Prostate gland (tissue), 2 donors: ENCODE results near the gene CCDC73. TPM values are rescaled to one million over a fixed set of nuclear protein-coding genes. Genes with fewer than 3 reads are reported as not detected.

Source experiments
- DNase-seq: peaks from one replicate; pipeline ENCODE4 v3.0.0-alpha.2; 2019; ENCODE audit warnings: low spot score
- H3K27ac ChIP-seq, 2 donors: fragments of 200-600 bp; sonication (generic); 2 replicates each; pipeline ENCODE4 v1.5.1; 2017 to 2019
- H3K27me3 ChIP-seq: fragments of 200-600 bp; sonication (generic); replicated peaks from 2 replicates; pipeline ENCODE4 v1.5.1; 2019; ENCODE audit not compliant: insufficient read depth
- H3K36me3 ChIP-seq, 2 donors: fragments of 200-600 bp; sonication (generic); 1 replicate in 1 of 2; 2 replicates in 1 of 2; pipeline versions ENCODE4 v1.5.1 to v1.8.1; 2017 to 2019
- H3K4me1 ChIP-seq: fragments of 200-600 bp; sonication (generic); replicated peaks from 2 replicates; pipeline ENCODE4 v1.5.1; 2019
- H3K4me3 ChIP-seq, 2 donors: fragments of 200-600 bp; sonication (generic); 2 replicates each; pipeline ENCODE4 v1.5.1; 2017 to 2019
- H3K9me3 ChIP-seq: fragments of 200-600 bp; sonication (generic); 2 replicates; pipeline ENCODE4 v1.5.1; 2017
- POLR2A ChIP-seq: fragments of 450-650 bp; IDR thresholded peaks from one replicate; pipeline ENCODE4 v1.6.1; 2016; ENCODE audit warnings: antibody characterized with exemption, mild to moderate bottlenecking
- POLR2AphosphoS5 ChIP-seq: sonication (generic); formaldehyde crosslinking; IDR thresholded peaks from one replicate; pipeline ENCODE4 v1.6.1; 2017; ENCODE audit warnings: antibody characterized with exemption
- WGBS: methylation state at CpG from one replicate; pipeline ENCODE4 v1.1.5; 2018; 5-methylcytosine and 5-hydroxymethylcytosine counted together
- intact Hi-C: fragments of 100-400 bp; cut with DNase I; formaldehyde crosslinking; loops from one replicate; pipeline ENCODE4 v1.14.2; 2022
- total RNA-seq, 2 donors: library from RNA; depleted of rRNA; stranded (reverse); fragments of >200 nt; gene quantifications; one replicate each; pipeline ENCODE4 v1.1.0, GENCODE V29; 2016
- TF ChIP-seq, protein P1 (sequence below), 4 experiments: fragments of 200-600 bp in 2 of 4; fragments of 450-650 bp in 2 of 4; sonication (generic) in 2 of 4; IDR thresholded peaks; 1 replicate in 3 of 4; 2 replicates in 1 of 4; pipeline ENCODE4 v1.5.1; 2016 to 2019; ENCODE audit warnings: antibody characterized with exemption in 4 of 4, mild to moderate bottlenecking in 2 of 4, moderate library complexity in 2 of 4

Gene CCDC73
- total RNA-seq, 2 donors from 2014 or later, result 0.09 to 2.7 TPM

DNA sequence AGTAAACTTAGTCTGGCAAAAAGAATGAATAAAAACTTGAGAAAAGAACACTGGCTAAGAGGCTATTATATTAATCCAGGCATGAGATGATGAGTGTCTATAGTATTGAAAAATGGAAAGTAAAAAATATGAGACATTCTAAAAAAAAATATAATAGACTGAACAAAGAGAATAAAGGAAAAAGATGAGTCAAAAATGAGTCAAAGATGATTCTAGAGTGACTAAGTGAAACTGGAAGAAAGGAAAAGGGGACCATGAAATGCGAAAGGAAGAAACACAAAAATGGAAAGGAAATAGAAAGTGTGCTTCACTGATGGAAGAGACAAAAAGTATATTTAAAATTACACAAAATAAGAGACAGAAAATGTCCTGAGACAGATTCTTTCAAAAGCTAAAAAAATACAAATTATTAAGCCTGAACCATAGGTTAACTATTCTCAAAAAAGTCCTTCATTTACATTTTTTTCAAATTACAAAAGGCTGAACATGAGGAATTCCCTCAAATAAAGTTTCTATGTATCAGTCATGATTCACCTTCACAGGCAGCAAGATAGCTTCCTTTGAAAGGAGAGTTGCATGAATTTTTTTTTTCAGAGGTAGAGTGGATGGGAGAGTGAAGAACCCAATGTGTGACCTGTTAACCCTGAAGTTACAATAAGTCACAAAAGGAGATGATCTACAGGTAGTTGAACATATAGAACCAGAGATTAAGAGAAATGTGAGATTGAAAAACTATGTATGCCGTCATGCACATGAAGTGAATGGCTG, 135.6 kb downstream of the CCDC73 start:
- Histone ChIP-seq H3K4me1 (no peaks in the 10 kb centered on the region), H3K27me3 (no peaks in the 10 kb centered on the region), H3K36me3 (no peaks in the 10 kb centered on the region), H3K4me3 (no peak overlapping the region), H3K27ac (no peak overlapping the region), H3K9me3 (no peaks in the 10 kb centered on the region)
- no peak for DNase-seq
- WGBS, result 92% methylated on average over 2 of the region's 2 CpGs
- TF ChIP-seq, protein P1, sequence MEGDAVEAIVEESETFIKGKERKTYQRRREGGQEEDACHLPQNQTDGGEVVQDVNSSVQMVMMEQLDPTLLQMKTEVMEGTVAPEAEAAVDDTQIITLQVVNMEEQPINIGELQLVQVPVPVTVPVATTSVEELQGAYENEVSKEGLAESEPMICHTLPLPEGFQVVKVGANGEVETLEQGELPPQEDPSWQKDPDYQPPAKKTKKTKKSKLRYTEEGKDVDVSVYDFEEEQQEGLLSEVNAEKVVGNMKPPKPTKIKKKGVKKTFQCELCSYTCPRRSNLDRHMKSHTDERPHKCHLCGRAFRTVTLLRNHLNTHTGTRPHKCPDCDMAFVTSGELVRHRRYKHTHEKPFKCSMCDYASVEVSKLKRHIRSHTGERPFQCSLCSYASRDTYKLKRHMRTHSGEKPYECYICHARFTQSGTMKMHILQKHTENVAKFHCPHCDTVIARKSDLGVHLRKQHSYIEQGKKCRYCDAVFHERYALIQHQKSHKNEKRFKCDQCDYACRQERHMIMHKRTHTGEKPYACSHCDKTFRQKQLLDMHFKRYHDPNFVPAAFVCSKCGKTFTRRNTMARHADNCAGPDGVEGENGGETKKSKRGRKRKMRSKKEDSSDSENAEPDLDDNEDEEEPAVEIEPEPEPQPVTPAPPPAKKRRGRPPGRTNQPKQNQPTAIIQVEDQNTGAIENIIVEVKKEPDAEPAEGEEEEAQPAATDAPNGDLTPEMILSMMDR (IDR thresholded peaks at IDR 0.05), result no peak
- TF ChIP-seq POLR2A (no peak), POLR2AphosphoS5 (no peak)
- intact Hi-C loops, result no loop called here

DNA sequence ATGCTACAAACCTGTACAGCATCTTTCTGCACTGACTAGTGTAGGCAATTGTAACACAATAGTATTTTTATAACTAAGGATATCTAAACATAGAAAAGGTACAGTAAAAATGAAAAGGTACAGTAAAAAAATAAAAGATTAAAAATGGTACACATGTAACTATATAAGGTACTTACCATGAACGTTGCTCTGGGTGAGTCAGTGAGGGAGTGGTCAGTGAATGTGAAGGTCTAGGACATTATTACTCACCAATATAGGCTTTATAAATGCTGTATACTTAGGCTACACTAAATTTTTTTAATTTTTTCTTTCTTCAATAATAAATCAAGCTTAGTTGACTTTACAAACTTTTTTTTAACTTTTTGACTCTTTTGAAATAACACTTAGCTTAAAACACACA, 150.9 kb downstream of the CCDC73 start:
- no peak for DNase-seq
- WGBS, result 50% methylated on average over 1 of the region's 1 CpG
- Histone ChIP-seq H3K4me3 (no peak overlapping the region), H3K9me3 (no peaks in the 10 kb centered on the region), H3K27me3 (no peaks in the 10 kb centered on the region), H3K36me3 (no peaks in the 10 kb centered on the region), H3K4me1 (no peaks in the 10 kb centered on the region), H3K27ac (no peak overlapping the region)
- intact Hi-C loops, result no loop called here
- TF ChIP-seq, protein P1 (IDR thresholded peaks at IDR 0.05), result no peak
- TF ChIP-seq POLR2A (no peak), POLR2AphosphoS5 (no peak)

DNA sequence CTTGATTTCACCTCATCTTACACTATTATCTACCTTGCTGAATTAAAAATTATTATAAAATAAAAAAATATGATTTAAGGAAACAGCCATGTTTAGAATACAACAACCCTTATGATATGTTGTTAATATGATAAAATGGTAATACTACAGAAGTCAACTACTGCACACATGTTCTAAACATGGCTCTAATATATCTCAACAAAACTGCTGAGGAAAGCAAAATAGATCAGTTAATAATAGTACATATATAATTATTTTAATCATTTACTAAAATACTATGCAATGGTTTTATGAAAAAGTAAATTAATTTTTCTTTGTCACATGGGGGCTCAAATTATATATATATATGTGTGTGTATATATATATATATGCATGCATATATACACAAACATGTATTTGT, 153.1 kb downstream of the CCDC73 start:
- DNase-seq, result no peak
- Histone ChIP-seq H3K4me1 (no peaks in the 10 kb centered on the region), H3K36me3 (no peaks in the 10 kb centered on the region), H3K27me3 (no peaks in the 10 kb centered on the region), H3K9me3 (no peaks in the 10 kb centered on the region), H3K4me3 (no peak overlapping the region), H3K27ac (no peak overlapping the region)
- no peak for TF ChIP-seq POLR2AphosphoS5
- intact Hi-C loops, result no loop called here

DNA sequence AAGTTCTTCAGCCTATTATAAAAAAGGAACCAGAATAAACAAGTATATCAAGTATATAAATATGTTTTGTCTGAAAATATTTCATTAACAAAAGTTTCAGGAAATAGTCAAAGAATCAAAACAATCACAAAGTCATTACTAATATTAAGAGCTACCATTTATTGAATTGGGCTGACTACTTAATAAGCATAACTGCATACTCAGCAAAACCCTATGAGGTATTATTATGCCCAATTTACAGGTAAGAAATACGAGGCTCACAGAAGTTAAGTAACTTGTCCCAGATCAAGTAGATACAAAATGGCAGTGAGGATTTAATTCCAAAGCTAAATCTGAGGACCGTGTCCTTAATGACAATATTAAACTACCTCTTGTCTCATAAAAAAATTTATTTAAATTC, 158.6 kb downstream of the CCDC73 start:
- WGBS, result 87% methylated on average over 2 of the region's 2 CpGs
- Histone ChIP-seq H3K36me3 (no peaks in the 10 kb centered on the region), H3K9me3 (no peaks in the 10 kb centered on the region), H3K4me3 (no peak overlapping the region), H3K27me3 (no peaks in the 10 kb centered on the region), H3K27ac (no peak overlapping the region), H3K4me1 (no peaks in the 10 kb centered on the region)
- TF ChIP-seq, protein P1 (IDR thresholded peaks at IDR 0.05), result no peak
- no peak for TF ChIP-seq POLR2A
- no peak for TF ChIP-seq POLR2AphosphoS5
- no peak for DNase-seq
- intact Hi-C loops, result no loop called here

DNA sequence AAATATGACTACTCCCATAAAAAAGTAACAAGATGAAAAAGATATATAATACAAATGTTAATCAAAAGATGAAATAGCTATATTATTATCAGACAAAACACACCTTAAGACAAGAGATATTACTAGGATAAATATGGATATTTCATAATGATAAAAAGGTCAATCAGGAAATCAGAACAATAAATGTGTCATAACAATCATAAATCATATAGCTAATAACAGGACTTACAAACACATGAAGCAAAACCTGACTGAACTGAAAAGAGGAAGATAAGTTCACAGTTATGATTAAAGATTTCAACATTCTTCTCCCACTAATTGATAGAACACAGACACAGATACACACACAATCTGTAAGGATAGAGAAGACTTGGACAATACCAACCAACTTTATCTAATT, 163.6 kb downstream of the CCDC73 start:
- Histone ChIP-seq H3K27ac (no peak overlapping the region), H3K36me3 (no peaks in the 10 kb centered on the region), H3K27me3 (no peaks in the 10 kb centered on the region), H3K9me3 (no peaks in the 10 kb centered on the region), H3K4me1 (no peaks in the 10 kb centered on the region), H3K4me3 (no peak overlapping the region)
- no peak for DNase-seq
- TF ChIP-seq POLR2A (no peak), POLR2AphosphoS5 (no peak)
- TF ChIP-seq, protein P1 (IDR thresholded peaks at IDR 0.05), result no peak
- intact Hi-C loops, result no loop called here
